Fibroblast of lung (primary cell): Measurements from ENCODE around the gene PSAT1.

Experiments used
- EZH2 ChIP-seq: IDR thresholded peaks from 2 replicates; pipeline ENCODE4 v1.5.1; 2012; ENCODE audit warnings: low read length, control low read depth, mild to moderate bottlenecking; ENCODE audit errors: missing control alignments
- TF ChIP-seq, protein P1 (sequence below), 2 donors: IDR thresholded peaks in 1 of 2; conservative IDR thresholded peaks in 1 of 2; 1 replicate in 1 of 2; 2 replicates in 1 of 2; pipeline ENCODE4 v1.5.1; 2011 to 2012; ENCODE audit warnings: low read length in 2 of 2, control low read depth in 1 of 2, inconsistent platforms in 1 of 2, low read depth in 1 of 2, mild to moderate bottlenecking in 1 of 2

GRCh38 chr9:78311075-78311474 lies 14.2 kb downstream of the PSAT1 start:
- TF ChIP-seq, protein P1, sequence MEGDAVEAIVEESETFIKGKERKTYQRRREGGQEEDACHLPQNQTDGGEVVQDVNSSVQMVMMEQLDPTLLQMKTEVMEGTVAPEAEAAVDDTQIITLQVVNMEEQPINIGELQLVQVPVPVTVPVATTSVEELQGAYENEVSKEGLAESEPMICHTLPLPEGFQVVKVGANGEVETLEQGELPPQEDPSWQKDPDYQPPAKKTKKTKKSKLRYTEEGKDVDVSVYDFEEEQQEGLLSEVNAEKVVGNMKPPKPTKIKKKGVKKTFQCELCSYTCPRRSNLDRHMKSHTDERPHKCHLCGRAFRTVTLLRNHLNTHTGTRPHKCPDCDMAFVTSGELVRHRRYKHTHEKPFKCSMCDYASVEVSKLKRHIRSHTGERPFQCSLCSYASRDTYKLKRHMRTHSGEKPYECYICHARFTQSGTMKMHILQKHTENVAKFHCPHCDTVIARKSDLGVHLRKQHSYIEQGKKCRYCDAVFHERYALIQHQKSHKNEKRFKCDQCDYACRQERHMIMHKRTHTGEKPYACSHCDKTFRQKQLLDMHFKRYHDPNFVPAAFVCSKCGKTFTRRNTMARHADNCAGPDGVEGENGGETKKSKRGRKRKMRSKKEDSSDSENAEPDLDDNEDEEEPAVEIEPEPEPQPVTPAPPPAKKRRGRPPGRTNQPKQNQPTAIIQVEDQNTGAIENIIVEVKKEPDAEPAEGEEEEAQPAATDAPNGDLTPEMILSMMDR (conservative IDR thresholded peaks at IDR 0.05 in 1 of 2, IDR thresholded peaks at IDR 0.05 in 1 of 2; ENCODE audit: low read depth in 1 of 2, low read length in 2 of 2), result no peak
- TF ChIP-seq EZH2, result no peak
